Stimulated activated CD4-positive, alpha-beta T cell treated with anti-CD3 and anti-CD28 coated beads, TNF-alpha, amount 100 ng/mL, for 48 hours (primary cell): ENCODE measurements around the gene MELTF.

Experiments used
- DNase-seq, 3 donors: peaks; one replicate each; pipeline ENCODE4 v3.0.0-alpha.2; 2020; ENCODE audit warnings: low read depth in 3 of 3

MELTF gene

GRCh38 chr3:197027151-197027895 is 2.3 kb downstream of the MELTF start:
- no peak for DNase-seq

GRCh38 chr3:197026481-197026866 is 3.1 kb downstream of the MELTF start:
- no peak for DNase-seq

GRCh38 chr3:197025736-197026480 is 3.7 kb downstream of the MELTF start:
- DNase-seq = no peak

- no peak for DNase-seq
Observed at GRCh38 chr3:197024881-197025735, 4.5 kb downstream of the MELTF start.

GRCh38 chr3:197023998-197024651 is 5.5 kb downstream of the MELTF start:
- DNase-seq = no peak

- no peak for DNase-seq
Observed at GRCh38 chr3:197023241-197023997, 6.2 kb downstream of the MELTF start.

- no peak for DNase-seq
Observed at GRCh38 chr3:197022405-197023231, 7.0 kb downstream of the MELTF start.

- no peak for DNase-seq
Observed at GRCh38 chr3:197021729-197022404, 7.8 kb downstream of the MELTF start.

GRCh38 chr3:197021231-197021630 is 8.4 kb downstream of the MELTF start:
- DNase-seq = no peak

GRCh38 chr3:197019535-197019934 is 10.1 kb downstream of the MELTF start:
- no peak for DNase-seq

GRCh38 chr3:197019021-197019420 is 10.6 kb downstream of the MELTF start:
- no peak for DNase-seq

- DNase-seq = no peak
Observed at GRCh38 chr3:197017003-197017402, 12.6 kb downstream of the MELTF start.

- DNase-seq = no peak
Observed at GRCh38 chr3:197015790-197016736, 13.6 kb downstream of the MELTF start.

GRCh38 chr3:197014942-197015575 is 14.6 kb downstream of the MELTF start:
- no peak for DNase-seq

- DNase-seq = no peak
Observed at GRCh38 chr3:197014024-197014423, 15.6 kb downstream of the MELTF start.

GRCh38 chr3:197012540-197012883 is 17.1 kb downstream of the MELTF start:
- DNase-seq = no peak

GRCh38 chr3:197011780-197012539 is 17.7 kb downstream of the MELTF start:
- DNase-seq = no peak
